Stimulated activated CD4-positive, alpha-beta T cell treated with anti-CD3 and anti-CD28 coated beads, TNF-alpha, amount 100 ng/mL, for 4 hours (primary cell): ENCODE data around the gene PDZRN3.

ENCODE experiments used
- DNase-seq, 3 experiments: peaks; one replicate each; pipeline ENCODE4 v3.0.0-alpha.2; 2020; ENCODE audit warnings: low read depth in 3 of 3

Gene PDZRN3

DNA sequence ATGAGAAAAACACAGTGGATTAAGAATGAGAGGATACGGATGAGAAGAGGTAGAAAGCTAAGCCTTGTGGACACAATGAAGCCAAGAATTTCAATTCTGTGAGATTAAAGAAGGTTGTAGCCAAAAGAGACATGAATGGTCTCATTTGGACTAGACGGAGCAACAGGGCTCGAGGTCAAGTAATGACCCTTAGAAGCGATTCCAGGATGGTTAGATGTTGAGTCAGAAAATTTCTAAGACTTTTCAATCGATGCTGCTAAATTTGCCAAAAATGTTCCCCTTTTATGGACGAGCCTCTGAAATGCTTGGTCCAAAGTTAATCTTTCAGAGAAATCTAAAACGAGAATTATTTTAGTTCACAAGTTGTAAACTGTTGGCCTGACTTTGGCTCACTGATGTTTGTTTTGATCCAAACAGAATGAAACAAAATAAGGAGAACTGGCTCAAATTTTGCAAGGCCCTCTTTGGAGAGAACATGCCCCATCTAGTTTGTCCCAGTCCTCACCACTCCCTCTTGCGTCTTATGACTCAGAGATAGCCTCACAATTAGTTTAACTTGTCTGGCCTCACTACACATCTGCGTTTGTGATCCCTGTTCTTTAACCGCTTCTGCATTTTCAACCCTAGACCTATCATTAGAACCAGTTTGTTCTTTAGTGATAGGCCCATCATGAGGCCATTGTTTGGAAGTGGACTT is 235.5 kb downstream of the PDZRN3 start:
- no peak for DNase-seq

DNA sequence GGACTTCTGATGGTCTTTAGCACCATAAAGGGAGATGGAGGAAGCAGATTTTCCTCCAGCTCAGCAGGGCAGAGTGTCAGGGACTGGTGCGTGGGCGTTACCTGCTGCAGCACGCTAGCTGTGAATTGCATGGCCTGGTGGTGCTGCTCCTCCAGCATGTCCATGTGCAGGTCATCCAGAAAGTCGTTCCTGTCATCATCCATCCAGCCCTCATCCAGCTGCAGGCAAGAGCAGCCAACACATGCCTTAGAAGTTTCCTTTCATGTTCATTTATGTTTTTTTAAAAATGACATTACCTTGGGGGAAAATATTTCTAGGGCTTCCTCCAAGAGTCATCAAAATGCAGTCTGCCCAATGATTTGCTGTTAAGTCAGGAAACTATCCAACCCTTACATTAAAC is 239.2 kb downstream of the PDZRN3 start:
- DNase-seq, result no peak

DNA sequence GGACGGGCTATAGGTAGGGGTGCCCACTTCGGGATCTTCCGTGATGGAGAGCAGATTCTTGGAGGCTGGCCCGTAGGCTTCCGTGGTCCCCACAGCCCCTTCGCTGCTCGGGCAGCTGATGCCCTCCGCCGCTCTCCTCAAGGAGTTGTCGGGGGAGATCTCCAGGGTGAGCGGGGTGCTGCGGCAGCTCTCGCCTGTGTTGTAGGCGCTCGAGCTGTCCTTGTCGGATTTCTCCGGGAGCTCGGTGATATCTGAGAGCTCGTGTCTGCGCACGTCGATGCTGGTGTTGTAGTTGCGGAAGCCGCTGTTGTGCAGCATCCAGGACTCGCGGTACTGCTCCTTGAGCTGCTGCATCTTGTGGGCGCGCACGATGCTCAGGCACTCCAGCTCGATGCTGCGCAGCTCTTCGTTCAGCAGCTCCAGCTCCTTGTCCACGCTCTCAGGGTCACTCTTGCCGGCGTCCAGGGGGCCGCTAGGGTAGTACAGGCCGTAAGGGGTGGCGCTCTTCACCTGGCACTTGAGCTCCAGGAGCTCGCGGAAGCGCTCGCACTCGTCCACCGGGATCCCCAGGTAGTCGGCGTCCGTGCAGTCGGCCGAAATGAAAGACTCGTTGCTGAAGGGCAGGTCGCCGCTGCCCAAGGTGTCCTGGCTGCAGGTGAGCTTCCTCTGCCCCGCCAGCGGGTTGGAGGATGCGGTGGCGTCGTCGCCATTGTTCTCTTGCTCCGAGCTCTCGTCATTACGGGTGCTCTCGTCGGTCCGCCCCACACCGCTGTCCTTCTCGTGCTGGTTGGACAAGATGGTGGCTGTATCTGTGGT is 240.4 kb downstream of the PDZRN3 start:
- DNase-seq, result no peak

DNA sequence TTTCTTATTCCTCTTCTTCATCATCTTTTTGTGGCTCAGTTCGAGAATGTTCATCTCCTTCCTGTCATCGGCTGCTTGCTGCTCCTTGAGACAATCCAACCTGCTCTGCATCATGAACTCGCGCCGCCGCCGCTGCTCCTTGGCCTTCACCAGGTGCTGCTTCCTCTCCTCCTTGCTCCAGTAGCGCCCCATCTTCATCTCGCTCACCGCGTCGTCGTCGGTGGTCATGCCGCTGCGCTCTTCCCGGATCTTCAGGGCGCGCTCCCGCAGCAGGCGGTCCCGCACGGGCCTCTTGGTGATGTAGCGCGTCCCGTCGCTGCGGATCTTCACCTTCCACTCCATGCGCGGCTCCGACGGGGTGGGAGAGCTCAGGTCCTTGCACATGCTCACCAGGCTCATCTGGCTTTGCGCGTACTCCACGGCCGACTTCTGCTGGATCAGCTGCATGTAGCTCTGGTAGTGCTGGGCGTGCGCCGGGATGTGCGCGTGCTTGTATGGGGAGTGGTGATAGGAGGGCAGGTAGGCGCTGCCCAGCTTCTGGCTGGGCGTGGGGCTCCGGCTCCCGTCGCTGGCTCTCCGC is 241.2 kb downstream of the PDZRN3 start:
- no peak for DNase-seq

DNA sequence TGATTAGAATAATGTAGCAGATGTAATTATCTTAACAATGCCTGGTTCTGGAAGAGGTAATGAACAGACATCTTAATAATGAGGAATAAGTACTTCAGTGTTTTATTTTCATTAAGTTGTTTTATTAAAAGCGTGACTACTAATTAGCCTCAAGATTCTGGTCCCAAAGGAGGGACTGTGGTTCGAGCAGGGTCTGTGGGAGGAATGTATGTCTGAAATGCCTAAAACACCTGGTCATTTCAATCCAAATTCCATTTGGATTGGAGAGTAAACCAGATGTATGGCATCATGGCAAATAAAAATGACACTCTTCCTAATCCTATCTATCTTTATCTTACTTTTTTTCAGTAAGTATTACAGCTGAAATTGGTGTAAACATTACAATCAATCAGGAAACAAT is 243.2 kb downstream of the PDZRN3 start:
- no peak for DNase-seq

DNA sequence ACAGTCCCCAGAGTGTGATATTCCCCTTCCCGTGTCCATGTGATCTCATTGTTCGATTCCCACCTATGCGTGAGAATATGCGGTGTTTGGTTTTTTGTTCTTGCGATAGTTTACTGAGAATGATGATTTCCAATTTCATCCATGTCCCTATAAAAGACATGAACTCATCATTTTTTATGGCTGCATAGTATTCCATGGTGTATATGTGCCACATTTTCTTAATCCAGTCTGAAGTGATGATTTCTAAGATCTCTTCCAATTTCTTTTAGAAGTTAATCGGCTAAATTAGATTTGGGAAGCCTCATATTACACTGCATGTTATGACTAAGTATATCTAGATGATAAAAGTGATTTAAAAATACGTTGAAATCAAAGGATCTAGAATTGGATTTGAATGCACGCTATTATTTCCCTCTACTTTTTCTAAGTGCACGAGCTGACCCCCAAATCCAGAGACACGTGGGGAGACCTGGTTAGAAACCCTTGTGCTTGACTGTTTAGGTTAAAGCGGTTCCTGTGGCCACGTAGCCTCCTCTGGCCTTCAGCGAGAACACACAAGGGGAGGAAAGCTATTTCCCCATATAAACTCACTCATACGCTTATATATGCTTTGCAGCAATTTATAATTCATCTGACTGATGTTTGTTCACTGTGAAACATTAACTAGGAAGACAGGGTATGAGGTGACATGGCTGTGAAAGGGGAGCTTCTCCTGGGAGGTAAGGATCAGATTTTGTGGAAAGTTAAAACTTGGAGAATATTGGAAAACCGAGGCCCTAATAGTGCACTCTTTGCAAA is 243.8 kb downstream of the PDZRN3 start:
- no peak for DNase-seq

DNA sequence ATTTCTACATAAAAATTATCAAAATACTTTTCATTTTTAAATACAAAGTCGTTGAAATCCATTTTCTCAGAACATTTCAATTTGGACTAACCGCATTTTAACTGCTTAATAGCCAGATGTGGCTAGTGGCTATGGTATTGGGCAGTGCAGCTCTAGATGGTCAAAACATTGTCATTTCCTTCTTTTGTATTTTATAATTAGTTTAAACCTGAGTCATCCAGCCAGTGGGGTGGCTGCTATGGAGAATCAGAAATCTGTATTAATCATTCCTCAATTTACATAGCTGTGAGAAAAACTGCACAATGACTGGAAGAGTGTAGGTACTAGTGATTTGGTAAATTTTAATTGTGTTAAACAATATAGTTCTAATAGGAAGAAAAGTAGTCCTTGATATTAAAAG is 245.3 kb downstream of the PDZRN3 start:
- no peak for DNase-seq

DNA sequence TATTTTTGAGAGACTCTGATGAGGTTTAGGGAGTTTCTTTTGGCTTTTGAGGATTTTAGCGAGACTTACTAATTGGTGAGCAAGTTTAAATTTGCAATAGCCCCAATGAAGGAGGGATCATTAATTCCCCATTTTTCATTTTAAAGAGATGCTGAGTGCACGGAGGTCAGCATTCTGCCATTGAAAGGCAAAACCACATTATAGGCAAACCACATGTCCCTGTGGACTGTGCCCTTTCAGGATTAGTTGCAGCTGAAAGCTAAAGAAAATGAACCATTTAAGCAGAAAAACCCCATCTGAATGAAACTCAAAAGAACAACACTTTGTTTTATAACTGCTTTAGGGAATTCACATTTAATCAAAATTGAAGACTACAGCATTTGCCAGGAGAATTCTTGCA is 246.5 kb downstream of the PDZRN3 start:
- DNase-seq, result no peak

DNA sequence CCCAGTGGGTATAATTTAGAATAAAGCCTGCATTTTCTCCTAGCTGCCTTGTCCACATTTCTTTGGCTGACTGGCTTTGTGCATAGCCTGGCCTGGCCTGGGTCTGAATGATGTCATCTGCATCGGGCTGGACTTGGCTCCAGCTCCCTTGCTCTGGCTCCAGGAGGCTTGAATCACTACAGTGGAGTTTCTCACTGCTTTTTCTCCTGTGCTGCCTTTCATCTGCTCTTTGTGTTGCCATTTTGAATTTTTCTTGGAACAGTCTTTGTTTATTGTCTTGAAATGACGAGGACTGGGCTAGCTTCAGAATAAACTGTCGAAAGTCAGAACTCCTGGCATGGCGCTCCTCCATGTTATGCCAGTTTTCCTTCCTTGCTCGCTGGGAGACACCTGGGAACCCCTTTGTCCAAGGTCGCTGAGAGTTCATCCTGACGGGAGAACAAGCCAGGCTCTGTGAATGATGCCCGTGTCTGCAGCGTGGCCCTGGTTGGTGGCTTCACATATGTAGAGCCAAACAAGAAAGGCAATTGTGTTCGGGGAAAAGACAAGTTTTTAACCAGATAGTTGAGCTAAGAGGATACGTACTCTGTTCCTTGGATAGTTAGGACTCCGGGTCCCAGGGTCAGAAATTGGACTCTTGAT is 258.9 kb downstream of the PDZRN3 start:
- DNase-seq, result no peak

DNA sequence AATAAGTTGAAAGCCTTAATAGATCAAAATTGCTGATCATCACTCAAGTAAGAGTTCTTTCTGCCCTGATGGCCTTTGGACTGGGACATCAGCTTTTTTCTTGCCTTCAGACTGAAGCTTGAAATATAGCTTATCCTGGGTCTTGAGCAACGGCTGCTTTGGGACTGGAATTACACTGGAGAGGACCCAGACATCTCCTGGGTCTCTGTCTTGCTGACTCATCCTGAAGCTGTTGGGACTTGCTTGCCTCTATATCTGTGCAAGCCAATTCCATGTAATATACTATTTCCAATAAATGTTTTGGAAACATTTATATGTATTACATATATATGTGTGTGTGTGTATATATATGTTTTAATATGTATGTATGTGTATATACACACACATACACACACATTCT is 260.2 kb downstream of the PDZRN3 start:
- no peak for DNase-seq

DNA sequence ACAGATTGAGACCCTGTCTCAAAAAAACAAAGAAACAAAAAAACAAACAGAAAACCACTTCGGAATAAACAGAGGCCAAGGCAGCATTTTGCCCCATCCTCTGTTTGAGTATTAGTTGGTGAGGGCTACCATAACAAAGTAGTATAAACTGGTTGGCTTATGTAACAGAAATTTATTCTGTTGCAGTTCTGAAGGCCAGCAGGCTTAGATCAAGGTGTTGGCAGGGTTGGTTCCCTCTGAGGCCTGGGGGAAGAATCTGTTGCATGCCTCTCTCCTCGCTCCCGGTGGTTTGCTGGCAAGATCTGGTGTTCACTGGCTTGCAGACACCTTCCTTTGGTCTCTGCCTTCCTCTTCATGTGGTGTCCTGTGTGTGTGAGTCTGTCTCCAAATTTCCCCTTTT is 261.6 kb downstream of the PDZRN3 start:
- no peak for DNase-seq

DNA sequence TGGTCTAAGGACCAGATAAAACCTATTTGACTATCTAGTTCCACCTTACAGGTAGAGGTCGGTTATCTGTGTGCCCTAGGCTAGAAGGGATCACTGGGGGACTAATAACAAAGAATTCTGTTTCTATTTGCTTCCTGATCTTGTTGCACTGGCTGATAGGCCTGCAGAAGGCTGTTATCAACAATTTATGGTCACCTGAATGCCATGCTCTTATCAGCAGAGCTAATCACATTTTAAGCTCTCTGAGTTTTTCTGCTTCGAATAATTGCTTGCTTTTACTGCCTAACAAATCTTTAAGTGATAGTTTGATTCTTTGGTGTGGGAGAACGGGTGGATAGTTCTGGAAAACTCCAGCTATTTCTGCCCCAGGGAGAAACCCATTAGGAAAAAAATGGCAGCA is 263.1 kb downstream of the PDZRN3 start:
- DNase-seq, result no peak

DNA sequence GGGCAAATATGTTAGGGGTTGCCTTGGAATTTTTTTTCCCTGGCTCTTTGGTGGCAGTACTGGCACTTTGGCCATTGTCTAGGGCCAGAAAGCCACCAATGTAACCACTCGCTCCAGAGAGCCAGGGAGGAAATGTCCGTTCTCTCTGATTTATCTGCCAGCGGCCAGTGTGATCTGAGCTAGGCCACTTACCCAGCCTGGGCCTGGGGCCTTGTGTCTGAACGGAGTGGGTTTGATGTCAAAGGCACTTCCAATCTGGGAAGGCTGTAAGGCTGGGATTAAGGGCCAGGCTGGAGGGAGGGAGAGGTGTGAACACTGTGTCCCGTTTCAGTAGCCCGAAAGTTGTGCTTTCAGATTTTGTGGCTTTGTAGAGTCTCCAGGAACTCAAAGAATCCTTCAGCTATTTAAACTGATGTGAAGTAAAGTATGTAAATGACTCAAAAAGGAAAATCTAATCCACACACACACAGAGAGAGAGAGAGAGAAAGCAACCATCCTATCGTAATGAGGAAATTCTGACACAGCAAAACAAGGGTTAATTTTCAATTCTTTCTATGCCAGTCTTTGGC is 271.0 kb downstream of the PDZRN3 start:
- no peak for DNase-seq

DNA sequence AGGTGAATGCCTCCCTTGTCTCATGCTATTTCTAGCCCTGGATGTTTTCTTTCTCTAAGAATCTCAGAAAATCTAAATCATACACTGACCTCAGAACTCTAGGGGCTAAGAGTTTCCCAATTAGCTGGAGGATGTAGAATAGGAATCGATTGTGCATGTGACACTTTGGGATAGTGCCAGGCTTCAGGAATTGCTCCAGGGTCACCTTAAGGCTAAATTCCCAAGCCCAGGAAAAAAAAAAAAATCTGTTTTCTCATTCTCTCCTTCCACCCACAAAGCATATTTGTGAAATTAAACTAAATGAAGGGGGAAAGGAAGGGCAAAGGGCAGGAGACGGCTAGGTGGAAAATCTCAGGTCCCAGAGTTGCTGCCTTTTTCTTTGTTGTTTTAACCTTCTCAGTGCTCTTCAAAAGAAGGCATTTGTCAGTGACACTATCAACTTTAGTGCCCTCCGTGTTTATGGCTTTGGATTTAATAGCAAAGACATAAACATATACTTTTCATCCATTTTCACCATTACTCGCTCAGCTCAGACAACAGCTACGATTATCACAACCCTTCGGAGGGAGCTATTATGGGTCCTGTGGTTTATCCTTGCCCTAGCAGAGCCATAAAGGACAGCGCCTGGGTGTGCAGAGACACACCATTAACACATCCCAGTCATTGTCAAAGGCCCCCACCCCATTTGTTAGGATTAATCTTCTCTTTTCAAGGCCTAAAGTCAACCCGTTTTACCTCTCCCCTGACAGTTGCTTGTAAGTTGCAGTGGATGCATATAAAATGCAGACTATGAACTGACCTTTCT is 271.7 kb downstream of the PDZRN3 start:
- DNase-seq, result no peak

DNA sequence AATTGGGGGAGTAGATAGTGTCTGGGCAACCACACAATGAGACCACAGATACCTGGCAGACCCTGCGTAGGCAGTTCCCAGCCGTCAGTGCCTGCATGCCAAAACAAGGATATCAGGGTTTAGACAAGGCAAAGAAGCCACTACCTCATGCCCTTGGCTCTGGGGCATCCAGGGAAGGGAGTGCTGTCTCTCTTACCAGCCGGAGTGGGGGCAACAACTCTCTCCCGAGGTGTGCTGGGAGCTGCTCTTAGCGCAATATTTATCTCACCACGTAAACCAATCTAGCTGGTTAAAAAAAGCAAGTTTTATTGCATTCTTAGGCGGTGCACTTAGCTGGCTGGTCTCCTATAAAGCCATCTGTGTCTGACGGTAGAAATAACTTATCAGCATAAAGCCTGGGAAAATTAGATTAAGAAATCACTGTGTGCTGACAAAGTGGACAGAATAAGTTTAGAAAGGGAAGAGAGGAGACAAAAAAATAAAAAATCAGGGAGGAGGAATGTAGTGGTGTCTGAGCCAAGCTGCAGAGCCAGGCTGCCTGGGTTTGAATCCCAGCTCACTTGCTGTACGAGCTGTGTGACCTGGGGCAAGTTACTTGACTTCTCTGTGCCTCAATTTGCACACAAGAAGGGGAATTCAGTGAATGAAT is 273.2 kb downstream of the PDZRN3 start:
- DNase-seq, result no peak

DNA sequence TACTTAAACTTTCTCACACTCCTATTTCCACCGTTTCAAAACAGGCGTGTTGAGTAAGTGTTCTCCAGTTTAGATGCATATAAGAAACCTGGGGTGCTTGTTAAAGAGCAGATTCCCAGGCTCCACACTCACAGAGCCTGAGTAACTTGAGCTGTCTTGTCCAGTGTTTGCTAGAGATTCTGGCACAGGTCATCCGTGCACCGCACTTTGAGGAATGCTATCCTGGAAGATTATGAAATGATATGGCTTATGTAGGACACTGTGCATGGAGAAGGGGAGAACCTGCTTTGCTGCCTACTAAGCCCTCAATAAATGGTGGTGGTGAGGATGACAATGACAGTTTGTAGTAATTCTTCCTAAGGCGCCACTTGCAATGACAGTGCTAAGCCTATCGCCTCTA is 273.7 kb downstream of the PDZRN3 start:
- no peak for DNase-seq

DNA sequence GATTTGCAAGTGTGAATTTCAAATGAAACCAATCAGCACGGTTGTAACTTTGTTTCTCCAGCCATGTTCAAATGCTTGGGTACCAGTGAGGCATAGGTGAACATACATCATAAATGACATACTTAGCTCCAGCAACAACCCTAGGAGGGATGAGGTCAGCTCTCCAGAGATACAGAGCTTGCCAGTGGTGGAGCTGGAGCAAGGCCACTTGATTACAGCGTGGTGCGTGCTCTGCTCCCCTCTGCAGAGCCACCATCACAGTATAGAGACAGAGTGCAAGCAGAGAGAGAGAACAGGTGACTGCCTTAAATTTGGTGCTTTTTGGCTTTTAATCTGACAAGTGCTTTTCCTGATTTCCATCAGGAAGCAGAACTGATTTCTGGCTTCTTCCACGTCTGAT is 275.1 kb downstream of the PDZRN3 start:
- no peak for DNase-seq

DNA sequence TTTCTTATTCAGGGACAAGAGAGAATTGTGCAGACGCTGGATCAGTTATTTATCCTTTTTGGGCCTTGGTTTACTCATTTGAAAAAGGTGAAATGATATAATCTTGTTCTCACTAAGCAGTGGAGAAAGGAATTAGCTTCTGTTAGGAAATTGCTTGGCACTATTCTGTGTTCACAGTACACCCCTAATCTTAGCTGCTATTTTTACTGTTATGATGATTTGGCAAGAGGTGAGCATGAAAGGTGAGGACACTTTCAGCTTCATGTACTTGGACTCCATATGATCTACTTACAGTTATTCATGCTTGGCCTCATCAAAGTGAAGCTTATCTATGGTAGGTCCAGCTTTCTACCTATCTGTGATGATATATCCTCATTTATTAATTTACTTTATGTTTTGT is 282.7 kb downstream of the PDZRN3 start:
- no peak for DNase-seq

DNA sequence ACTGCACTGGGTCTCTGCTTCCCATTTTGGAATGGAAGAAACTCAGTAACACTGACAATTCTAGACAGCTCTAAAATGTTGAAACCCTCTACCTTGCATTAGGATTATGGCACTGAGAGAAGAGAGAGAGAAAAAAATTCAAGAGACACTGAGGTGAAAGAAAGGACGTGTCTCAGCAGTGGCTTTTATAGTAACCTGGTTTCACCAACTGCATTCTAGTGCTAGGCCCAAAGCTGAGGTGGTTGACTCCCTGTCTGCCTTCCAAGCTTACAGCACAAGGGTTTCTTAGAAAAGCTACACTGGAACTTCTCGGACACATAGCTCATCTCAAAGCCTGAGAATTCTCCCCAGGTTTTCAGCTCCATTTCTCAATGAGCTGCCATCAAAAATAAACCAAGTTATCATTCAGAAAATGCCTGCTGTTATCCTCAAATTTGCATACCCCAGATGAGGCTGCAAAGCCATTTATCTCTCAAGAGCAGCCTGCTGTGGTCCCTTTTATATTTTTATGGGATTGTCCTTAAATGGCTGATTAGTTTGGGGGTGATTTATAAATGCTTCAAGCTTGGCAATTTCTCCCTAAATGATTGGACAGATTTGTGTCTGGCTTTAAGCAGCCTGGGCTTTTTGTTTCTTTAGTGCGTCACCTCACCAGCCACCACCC is 283.3 kb downstream of the PDZRN3 start:
- no peak for DNase-seq

DNA sequence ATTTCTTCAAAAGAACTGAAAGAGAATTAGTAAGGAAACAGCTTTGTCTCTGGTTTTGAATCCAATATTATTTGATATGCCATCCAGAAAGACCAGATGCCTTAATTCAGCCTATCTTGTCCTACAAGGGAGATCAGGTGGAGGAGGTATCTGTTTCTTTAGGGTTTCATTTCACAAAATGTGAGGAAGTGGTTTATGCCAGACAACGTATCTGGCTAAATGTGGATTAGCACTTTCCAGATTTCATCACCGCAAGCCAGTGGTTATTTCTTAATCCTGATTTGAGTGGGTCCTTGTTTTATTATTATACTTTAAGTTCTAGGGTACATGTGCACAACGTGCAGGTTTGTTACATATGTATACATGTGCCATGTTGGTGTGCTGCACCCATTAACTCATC is 292.2 kb downstream of the PDZRN3 start:
- no peak for DNase-seq
